Measurements from ENCODE around the gene CHD6. TPM values are rescaled to one million over a fixed set of nuclear protein-coding genes. Genes with fewer than 3 reads are reported as not detected.

The CHD6 gene
- total and polyA plus RNA-seq, 2 of the 13 experiments (the other 11 are each of a cell fraction or from before 2014, with no cell fraction given) = 14.4 to 52.0 TPM

- TF ChIP-seq ARID5B (CRISPR knock-in tag; IDR thresholded peaks at IDR 0.05) (no peak), ZNF484 (CRISPR knock-in tag; IDR thresholded peaks at IDR 0.05; ENCODE audit: borderline replicate concordance, low read depth) (no peak), HNF4A (CRISPR knock-in tag; IDR thresholded peaks at IDR 0.05) (peak; percentile 78), ZNF839 (CRISPR knock-in tag; IDR thresholded peaks at IDR 0.05; ENCODE audit: borderline replicate concordance) (no peak), AHR (CRISPR knock-in tag; IDR thresholded peaks at IDR 0.05) (no peak), ATF7 (IDR thresholded peaks at IDR 0.05) (no peak), ATF7 (CRISPR knock-in tag; IDR thresholded peaks at IDR 0.05) (no peak), ZNF512 (CRISPR knock-in tag; IDR thresholded peaks at IDR 0.05) (no peak), HMGXB3 (CRISPR knock-in tag; IDR thresholded peaks at IDR 0.05; ENCODE audit: borderline replicate concordance) (no peak), IRF1 (CRISPR knock-in tag; IDR thresholded peaks at IDR 0.05; ENCODE audit: low read depth) (no peak), PHF5A (CRISPR knock-in tag; IDR thresholded peaks at IDR 0.05; ENCODE audit: low read depth, unreplicated experiment) (no peak), ZNF639 (CRISPR knock-in tag; conservative IDR thresholded peaks at IDR 0.05) (no peak), ZNF263 (CRISPR knock-in tag; IDR thresholded peaks at IDR 0.05) (0 out of 2 replicates have a peak, but pooled peaks have one; percentile 45), MTA1 (CRISPR knock-in tag; IDR thresholded peaks at IDR 0.05; ENCODE audit: borderline replicate concordance) (no peak; the same call in 1 of the 2 replicates)
Observed at GRCh38 chr20:41395667-41396664, 222.2 kb downstream of the CHD6 start (continued).

Data from HepG2 (cell line).